K562 (cell line): ENCODE results near the gene ZFYVE27. TPM values are rescaled to one million over a fixed set of nuclear protein-coding genes. Genes with fewer than 3 reads are reported as not detected.

Experiments
- CTBP1 ChIP-seq: fragments of 450-650 bp; IDR thresholded peaks from 2 replicates; pipeline ENCODE4 v1.6.1; 2016; ENCODE audit warnings: borderline replicate concordance
- GABPB2 ChIP-seq: fragments of 250-450 bp; sonication (Bioruptor Pico); conservative IDR thresholded peaks from 2 replicates; pipeline ENCODE4 v1.5.1; 2021; ENCODE audit warnings: mild to moderate bottlenecking
- KLF6 ChIP-seq: fragments of 250-450 bp; sonication (Bioruptor Pico); IDR thresholded peaks from 2 replicates; pipeline ENCODE4 v1.4.0; 2020; ENCODE audit warnings: mild to moderate bottlenecking, moderate library complexity, borderline replicate concordance
- MBD2 ChIP-seq: sonication (generic); IDR thresholded peaks from 2 replicates; pipeline ENCODE4 v1.6.1; 2016; ENCODE audit warnings: low read depth, borderline replicate concordance
- MEF2D ChIP-seq: conservative IDR thresholded peaks from 2 replicates; pipeline ENCODE4 v1.6.1; 2016; ENCODE audit warnings: low read depth, missing genetic modification characterization, missing compliant biosample characterization
- MTA1 ChIP-seq: fragments of 450-650 bp; IDR thresholded peaks from 2 replicates; pipeline ENCODE4 v1.6.1; 2017; ENCODE audit warnings: borderline replicate concordance
- NCOA2 ChIP-seq, 2 experiments: fragments of 450-650 bp; IDR thresholded peaks; 2 replicates each; pipeline ENCODE4 v1.6.1; 2018; ENCODE audit warnings: mild to moderate bottlenecking in 2 of 2, moderate library complexity in 1 of 2; ENCODE audit not compliant: partially characterized antibody in 2 of 2
- PHF21A ChIP-seq: fragments of 450-650 bp; IDR thresholded peaks from 2 replicates; pipeline ENCODE4 v1.6.1; 2017; ENCODE audit warnings: low read depth, borderline replicate concordance
- SRSF7 ChIP-seq: fragments of 200-400 bp; formaldehyde crosslinking; optimal IDR thresholded peaks from 2 replicates; pipeline ENCODE3; 2017; ENCODE audit warnings: mild to moderate bottlenecking, low read depth, low read length
- STAT6 ChIP-seq: sonication (generic); formaldehyde crosslinking; IDR thresholded peaks from 2 replicates; pipeline ENCODE4 v1.8.1; 2023; ENCODE audit warnings: mild to moderate bottlenecking, missing genetic modification reagents
- ZBTB1 ChIP-seq: sonication (generic); formaldehyde crosslinking; IDR thresholded peaks from 2 replicates; pipeline ENCODE4 v1.8.1; 2023; ENCODE audit warnings: missing genetic modification reagents, low read depth, mild to moderate bottlenecking, borderline replicate concordance
- ZBTB8A ChIP-seq: fragments of 450-650 bp; IDR thresholded peaks from 2 replicates; pipeline ENCODE4 v1.6.1; 2018; ENCODE audit warnings: mild to moderate bottlenecking, moderate library complexity; ENCODE audit not compliant: partially characterized antibody
- ZC3H4 ChIP-seq: sonication (generic); formaldehyde crosslinking; IDR thresholded peaks from 2 replicates; pipeline ENCODE4 v1.9.0; 2021; ENCODE audit warnings: missing genetic modification reagents, borderline replicate concordance
- ZFPM2 ChIP-seq: fragments of 250-450 bp; sonication (Bioruptor Pico); IDR thresholded peaks from 2 replicates; pipeline ENCODE4 v1.5.1; 2022; ENCODE audit warnings: mild to moderate bottlenecking
- ZNF253 ChIP-seq: fragments of 250-450 bp; sonication (Bioruptor Pico); conservative IDR thresholded peaks from 2 replicates; pipeline ENCODE4 v1.6.1; 2021; ENCODE audit warnings: mild to moderate bottlenecking
- ZNF561 ChIP-seq: fragments of 450-650 bp; formaldehyde crosslinking; conservative IDR thresholded peaks from 2 replicates; pipeline ENCODE4 v1.4.0; 2020; ENCODE audit warnings: mild to moderate bottlenecking, moderate library complexity
- ZNF717 ChIP-seq: fragments of 250-450 bp; sonication (Bioruptor Pico); IDR thresholded peaks from 2 replicates; pipeline ENCODE4 v1.5.0; 2021
- ZNF76 ChIP-seq: fragments of 250-450 bp; sonication (Bioruptor Pico); IDR thresholded peaks from 2 replicates; pipeline ENCODE4 v1.4.0; 2020; ENCODE audit warnings: mild to moderate bottlenecking, moderate library complexity, borderline replicate concordance
- polyA plus RNA-seq, 8 experiments: library from polyadenylated mRNA; depleted of rRNA in 4 of 8; stranded (reverse) in 5 of 8; unstranded in 3 of 8; fragments of >200 nt; fragmentation: Nextera tagmentation in 2 of 8; fragmentation: Illumina TruSeq in 1 of 8; extraction: Ambion mirVana in 2 of 8; extraction: Trizol in 1 of 8; gene quantifications; 2 replicates each; pipeline versions ENCODE4 v1.2.1 to v1.2.3, GENCODE V29; 2011 to 2014; ENCODE audit warnings: inconsistent platforms in 1 of 8, missing spikeins in 1 of 8
- total RNA-seq, 7 experiments: library from RNA; depleted of rRNA in 6 of 7; stranded (reverse); fragments of >200 nt in 6 of 7; fragmentation: Illumina TruSeq in 2 of 7; extraction: Trizol in 2 of 7; gene quantifications; 2 replicates each; pipeline versions ENCODE4 v1.2.1 to v1.2.3, GENCODE V29; 2011 to 2021; ENCODE audit warnings: low replicate concordance in 1 of 7
- TF ChIP-seq, protein P1 (sequence below): fragments of 450-650 bp; formaldehyde crosslinking; conservative IDR thresholded peaks from 2 replicates; pipeline ENCODE4 v1.4.0; 2022; ENCODE audit warnings: mild to moderate bottlenecking, missing genetic modification characterization
- TF ChIP-seq, protein P2 (sequence below), 2 experiments: fragments of 450-650 bp; IDR thresholded peaks; 2 replicates each; pipeline ENCODE4 v1.6.1; 2016
- TF ChIP-seq, protein P3 (sequence below), 2 experiments: fragments of 250-450 bp in 1 of 2; fragments of 450-650 bp in 1 of 2; sonication (Bioruptor Pico) in 1 of 2; IDR thresholded peaks; 2 replicates each; pipeline versions ENCODE4 v1.6.1 to v1.8.0; 2016 to 2021; ENCODE audit warnings: mild to moderate bottlenecking in 2 of 2, moderate library complexity in 2 of 2, missing compliant biosample characterization in 1 of 2, missing genetic modification characterization in 1 of 2
- TF ChIP-seq, protein P4 (sequence below): fragments of 450-650 bp; IDR thresholded peaks from 2 replicates; pipeline ENCODE4 v1.6.1; 2016

ZFYVE27 gene
- total and polyA plus RNA-seq, 9 of the 15 experiments (the other 6 are each of a cell fraction or from before 2014, with no cell fraction given), result 0.81 to 21.9 (median 15.3) TPM

DNA sequence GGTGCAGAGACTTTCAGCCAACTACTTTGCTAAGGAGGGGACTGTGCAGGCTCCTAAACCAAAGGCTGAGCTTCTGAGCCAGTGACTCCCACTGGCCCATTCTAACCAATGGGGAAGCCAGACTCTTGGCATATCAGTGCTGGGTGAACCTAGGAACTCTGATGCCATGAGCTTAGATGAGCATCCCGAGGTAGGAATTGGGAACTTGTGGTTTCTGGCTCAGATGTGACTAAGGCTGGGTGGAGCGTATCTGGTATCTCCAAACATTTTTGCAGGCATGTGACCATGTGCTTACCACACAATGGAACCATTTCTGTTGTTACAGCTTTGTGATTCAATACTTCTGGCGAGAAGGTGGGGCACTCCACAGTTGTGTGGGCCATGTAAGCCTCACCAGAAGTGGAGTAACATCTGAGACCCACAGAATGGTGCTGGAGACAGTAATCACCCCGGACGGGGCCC is 47.3 kb upstream of the ZFYVE27 start (continued):
- TF ChIP-seq PHF21A (no peak), KLF6 (CRISPR knock-in tag) (peak; percentile 57; the same call in 1 of the 2 replicates), ZNF253 (no peak), ZNF561 (0 out of 2 replicates have a peak, but pooled peaks have one; percentile 3), ZBTB1 (no peak), CTBP1 (peak; percentile 63; the same call in 1 of the 2 replicates), NCOA2 (IDR thresholded peaks at IDR 0.05; ENCODE audit: partially characterized antibody in 2 of 2) (no peak), GABPB2 (CRISPR knock-in tag) (no peak), MTA1 (no peak), ZC3H4 (no peak), ZNF76 (CRISPR knock-in tag) (0 out of 2 replicates have a peak, but pooled peaks have one; percentile 26), ZFPM2 (no peak), STAT6 (no peak), MEF2D (tag) (0 out of 2 replicates have a peak, but pooled peaks have one; percentile 17), ZBTB8A (no peak), ZNF717 (CRISPR knock-in tag) (no peak), MBD2 (no peak), SRSF7 (no peak)
- TF ChIP-seq, protein P1, sequence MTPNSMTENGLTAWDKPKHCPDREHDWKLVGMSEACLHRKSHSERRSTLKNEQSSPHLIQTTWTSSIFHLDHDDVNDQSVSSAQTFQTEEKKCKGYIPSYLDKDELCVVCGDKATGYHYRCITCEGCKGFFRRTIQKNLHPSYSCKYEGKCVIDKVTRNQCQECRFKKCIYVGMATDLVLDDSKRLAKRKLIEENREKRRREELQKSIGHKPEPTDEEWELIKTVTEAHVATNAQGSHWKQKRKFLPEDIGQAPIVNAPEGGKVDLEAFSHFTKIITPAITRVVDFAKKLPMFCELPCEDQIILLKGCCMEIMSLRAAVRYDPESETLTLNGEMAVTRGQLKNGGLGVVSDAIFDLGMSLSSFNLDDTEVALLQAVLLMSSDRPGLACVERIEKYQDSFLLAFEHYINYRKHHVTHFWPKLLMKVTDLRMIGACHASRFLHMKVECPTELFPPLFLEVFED, result no peak
- TF ChIP-seq, protein P2, sequence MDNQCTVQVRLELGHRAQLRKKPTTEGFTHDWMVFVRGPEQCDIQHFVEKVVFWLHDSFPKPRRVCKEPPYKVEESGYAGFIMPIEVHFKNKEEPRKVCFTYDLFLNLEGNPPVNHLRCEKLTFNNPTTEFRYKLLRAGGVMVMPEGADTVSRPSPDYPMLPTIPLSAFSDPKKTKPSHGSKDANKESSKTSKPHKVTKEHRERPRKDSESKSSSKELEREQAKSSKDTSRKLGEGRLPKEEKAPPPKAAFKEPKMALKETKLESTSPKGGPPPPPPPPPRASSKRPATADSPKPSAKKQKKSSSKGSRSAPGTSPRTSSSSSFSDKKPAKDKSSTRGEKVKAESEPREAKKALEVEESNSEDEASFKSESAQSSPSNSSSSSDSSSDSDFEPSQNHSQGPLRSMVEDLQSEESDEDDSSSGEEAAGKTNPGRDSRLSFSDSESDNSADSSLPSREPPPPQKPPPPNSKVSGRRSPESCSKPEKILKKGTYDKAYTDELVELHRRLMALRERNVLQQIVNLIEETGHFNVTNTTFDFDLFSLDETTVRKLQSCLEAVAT (IDR thresholded peaks at IDR 0.05), result 0 out of 4 replicates have a peak, but pooled peaks of 1 of the 2 experiments have one; percentile 18
- TF ChIP-seq, protein P3, sequence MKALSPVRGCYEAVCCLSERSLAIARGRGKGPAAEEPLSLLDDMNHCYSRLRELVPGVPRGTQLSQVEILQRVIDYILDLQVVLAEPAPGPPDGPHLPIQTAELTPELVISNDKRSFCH (CRISPR knock-in tag; IDR thresholded peaks at IDR 0.05), result no peak
- TF ChIP-seq, protein P3 (tag; IDR thresholded peaks at IDR 0.05), result peak; percentile 59; the same call in 1 of the 2 replicates
- TF ChIP-seq, protein P4, sequence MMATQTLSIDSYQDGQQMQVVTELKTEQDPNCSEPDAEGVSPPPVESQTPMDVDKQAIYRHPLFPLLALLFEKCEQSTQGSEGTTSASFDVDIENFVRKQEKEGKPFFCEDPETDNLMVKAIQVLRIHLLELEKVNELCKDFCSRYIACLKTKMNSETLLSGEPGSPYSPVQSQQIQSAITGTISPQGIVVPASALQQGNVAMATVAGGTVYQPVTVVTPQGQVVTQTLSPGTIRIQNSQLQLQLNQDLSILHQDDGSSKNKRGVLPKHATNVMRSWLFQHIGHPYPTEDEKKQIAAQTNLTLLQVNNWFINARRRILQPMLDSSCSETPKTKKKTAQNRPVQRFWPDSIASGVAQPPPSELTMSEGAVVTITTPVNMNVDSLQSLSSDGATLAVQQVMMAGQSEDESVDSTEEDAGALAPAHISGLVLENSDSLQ, result no peak
